Adipose tissue (tissue), 3 donors: ENCODE results near the gene TRIP10. TPM values are rescaled to one million over a fixed set of nuclear protein-coding genes. Genes with fewer than 3 reads are reported as not detected.
A peak's percentile ranks its signal among the peaks of the same experiment; 100 is the strongest.
"Not testable (repeated sequence)": the region's sequence is repeated elsewhere in the genome, so short reads cannot be mapped to it uniquely, and the experiment has no call there.

Experiments used
- H3K27ac ChIP-seq: one replicate; pipeline ENCODE4 v1.5.1; 2013; ENCODE audit warnings: low read depth, low read length
- WGBS, 3 donors: extraction: QIAGEN DNeasy Blood & Tissue Kit; methylation state at CpG; one replicate each; pipeline ENCODE4 v1.1.7; 2013; 5-methylcytosine and 5-hydroxymethylcytosine counted together
- polyA plus RNA-seq, 3 donors: library from polyadenylated mRNA; stranded (reverse); fragments of 200-250 nt; gene quantifications; one replicate each; pipeline ENCODE4 v1.2.3, GENCODE V29; 2013
- donor health status: healthy with polysubstance abuse.
- donor health status: Bipolar disorder and iron deficiency.
- donor health status: healthy.

Gene TRIP10, protein sequence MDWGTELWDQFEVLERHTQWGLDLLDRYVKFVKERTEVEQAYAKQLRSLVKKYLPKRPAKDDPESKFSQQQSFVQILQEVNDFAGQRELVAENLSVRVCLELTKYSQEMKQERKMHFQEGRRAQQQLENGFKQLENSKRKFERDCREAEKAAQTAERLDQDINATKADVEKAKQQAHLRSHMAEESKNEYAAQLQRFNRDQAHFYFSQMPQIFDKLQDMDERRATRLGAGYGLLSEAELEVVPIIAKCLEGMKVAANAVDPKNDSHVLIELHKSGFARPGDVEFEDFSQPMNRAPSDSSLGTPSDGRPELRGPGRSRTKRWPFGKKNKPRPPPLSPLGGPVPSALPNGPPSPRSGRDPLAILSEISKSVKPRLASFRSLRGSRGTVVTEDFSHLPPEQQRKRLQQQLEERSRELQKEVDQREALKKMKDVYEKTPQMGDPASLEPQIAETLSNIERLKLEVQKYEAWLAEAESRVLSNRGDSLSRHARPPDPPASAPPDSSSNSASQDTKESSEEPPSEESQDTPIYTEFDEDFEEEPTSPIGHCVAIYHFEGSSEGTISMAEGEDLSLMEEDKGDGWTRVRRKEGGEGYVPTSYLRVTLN
- 100 to 1,000 TPM in 2 of 3 donors, 10 to 100 TPM in 1; 28.6 to 149 (median 112) TPM for polyA plus RNA-seq

DNA sequence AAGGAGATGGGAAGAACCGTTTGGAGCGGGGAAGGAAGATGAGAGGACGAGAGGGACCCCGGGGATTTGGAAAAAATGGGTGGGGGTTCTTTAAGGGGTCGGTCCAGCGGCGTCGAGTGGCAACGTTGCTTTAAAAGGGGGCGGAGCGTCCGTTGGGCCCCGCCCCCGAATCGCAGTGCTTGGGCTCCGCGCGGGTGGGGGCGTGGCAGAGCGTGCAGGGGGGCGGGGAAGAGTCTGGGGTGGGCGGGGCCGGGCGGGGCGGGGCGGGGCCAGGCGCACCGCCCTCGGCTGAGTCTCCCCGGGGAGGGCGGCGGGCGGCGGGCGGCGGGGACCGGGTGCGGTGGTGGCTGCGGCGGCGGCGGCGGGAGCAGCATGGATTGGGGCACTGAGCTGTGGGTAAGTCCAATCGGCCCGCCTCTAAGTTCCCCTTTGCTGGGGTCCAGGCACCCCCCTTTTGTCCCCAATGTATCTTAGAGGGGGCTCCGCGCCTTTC lies at the start of gene TRIP10:
Gene TRIP10 (plus strand): TSS at position 291 of the 493 bp plus-strand sequence. CDS start 82 bp downstream, at position 373.
- 0 to 1% (median 1%) methylated on average over 15 to 47 of the region's 47 CpGs for WGBS, 3 donors
- H3K27ac ChIP-seq: peak within 1 kb of the TSS; percentile 91

DNA sequence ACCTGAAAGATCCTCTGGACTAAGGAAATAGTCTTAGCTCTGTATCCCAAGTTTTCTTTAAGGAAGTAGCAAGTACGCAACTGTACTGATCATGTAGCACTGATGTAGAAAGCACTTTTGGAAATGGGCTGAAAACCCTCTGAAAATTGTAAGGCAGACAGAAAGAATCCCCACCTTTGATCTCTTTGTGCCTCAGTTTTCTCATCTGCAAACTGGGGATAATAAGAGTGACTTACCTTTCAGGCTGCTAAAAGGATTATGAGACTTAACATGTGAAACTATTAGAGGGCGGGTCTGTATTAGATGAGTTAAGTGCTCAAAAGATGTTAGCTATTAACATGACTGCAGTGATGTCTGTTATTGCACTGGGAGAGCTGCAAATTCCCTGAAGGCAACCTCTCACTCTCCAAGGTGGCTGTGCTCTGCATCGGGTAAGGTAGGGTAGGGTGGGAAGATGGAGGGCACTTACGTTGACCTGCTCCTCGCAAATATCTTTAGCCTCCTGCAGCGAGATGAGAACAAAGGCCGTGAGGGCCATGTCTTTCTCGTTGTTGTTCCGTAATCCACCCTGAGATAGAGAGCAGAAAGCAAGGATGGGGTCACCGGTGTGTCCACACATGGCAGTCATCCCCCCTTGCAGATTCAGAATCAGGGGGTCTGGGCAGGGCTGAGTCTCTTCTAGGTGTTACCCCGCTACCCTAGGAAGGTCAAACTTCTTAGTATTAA lies 49.2 kb upstream of the TRIP10 start:
- H3K27ac ChIP-seq: no peak overlapping the region
- WGBS, 3 donors: 82 to 88% (median 87%) methylated on average over 11 of the region's 11 CpGs

DNA sequence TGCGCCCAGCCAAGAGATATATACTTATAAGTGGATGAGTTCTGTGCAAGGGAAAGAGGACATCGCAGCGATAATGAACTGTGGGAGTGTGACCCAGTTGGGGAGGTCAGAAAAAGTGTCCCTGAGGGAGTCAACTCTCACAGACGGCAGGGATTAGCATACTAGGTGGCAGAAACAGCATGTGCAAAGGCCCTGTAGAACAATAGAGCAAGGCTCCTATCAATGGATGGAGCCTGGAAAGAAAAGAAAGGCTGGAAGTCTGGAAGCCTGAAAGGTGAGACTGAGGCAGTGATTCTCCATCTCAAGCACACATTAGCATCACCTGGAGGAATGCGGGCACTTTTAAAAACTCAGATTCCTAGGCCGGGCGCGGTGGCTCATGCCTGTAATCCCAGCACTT lies 48.1 kb upstream of the TRIP10 start:
- WGBS, 3 donors: 85 to 93% (median 90%) methylated on average over 8 of the region's 8 CpGs

DNA sequence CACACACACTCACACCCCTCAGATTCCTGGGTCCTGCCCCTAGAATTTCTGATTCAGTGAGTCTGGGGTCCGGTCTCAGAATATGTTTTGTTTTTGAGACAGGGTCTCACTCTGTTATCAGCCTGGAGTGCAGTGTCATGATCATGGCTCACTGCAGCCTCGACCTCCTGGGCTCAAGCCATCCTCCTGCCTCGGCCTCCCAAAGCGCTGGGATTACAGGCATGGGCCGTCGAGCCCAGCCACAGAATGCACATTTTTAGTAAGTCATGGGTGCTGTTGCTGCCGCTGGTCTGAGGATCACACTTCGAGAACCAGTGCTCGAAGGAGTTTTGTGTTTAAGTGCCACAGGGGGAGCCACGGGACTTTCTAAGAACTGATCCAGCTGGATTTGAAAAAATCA lies 47.5 kb upstream of the TRIP10 start:
- H3K27ac ChIP-seq: no peak overlapping the region
- WGBS, 3 donors: 83 to 87% (median 87%) methylated on average over 10 of the region's 10 CpGs

More for the DNA sequence above, 48.1 kb upstream of the TRIP10 start:
- no peak overlapping the region for H3K27ac ChIP-seq

DNA sequence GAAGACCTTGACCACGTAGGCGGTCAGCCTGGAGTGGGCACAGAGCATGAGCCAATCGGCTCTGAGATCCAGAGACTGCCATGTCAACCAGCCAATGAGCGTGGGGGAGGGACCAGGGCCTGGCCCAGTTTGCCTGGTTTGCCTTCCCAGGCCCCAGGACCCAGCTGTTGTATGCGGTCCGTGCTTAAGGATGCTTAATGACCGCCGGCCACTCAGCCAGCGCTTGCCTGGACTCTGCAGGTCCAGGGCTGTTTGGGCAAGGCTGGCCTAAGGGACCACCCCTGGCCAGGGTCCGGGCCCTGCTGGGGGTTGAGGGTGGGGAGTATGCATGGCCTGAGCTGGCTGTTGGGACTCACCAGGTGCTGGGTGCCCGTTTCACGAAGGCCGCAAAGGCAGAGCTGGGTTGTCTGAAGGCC lies 46.4 kb upstream of the TRIP10 start:
- WGBS, 3 donors: 88 to 92% (median 88%) methylated on average over 13 of the region's 13 CpGs
- no peak overlapping the region for H3K27ac ChIP-seq

DNA sequence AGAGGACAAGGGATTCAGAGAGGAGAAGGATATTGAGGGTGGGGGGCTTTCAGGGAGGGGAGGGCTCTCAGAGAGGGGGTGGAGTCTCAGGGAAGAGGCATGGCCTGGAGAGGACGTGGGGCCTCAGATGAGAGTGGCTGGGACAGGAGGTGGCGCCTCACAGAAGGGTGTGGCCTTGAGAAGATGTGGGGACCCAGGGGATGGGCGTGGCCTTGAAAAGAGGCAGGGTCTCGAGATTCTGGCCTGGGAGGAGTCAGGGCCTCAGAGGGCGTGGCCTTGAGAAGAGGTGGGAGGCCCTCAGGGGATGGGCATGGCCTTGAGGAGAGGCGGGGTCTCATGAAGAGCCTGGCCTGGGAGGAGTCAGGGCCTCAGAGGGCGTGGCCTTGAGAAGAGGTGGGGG lies 45.8 kb upstream of the TRIP10 start:
- H3K27ac ChIP-seq: no peak overlapping the region
- WGBS, 3 donors: 71 to 80% (median 76%) methylated on average over 5 to 7 of the region's 7 CpGs

DNA sequence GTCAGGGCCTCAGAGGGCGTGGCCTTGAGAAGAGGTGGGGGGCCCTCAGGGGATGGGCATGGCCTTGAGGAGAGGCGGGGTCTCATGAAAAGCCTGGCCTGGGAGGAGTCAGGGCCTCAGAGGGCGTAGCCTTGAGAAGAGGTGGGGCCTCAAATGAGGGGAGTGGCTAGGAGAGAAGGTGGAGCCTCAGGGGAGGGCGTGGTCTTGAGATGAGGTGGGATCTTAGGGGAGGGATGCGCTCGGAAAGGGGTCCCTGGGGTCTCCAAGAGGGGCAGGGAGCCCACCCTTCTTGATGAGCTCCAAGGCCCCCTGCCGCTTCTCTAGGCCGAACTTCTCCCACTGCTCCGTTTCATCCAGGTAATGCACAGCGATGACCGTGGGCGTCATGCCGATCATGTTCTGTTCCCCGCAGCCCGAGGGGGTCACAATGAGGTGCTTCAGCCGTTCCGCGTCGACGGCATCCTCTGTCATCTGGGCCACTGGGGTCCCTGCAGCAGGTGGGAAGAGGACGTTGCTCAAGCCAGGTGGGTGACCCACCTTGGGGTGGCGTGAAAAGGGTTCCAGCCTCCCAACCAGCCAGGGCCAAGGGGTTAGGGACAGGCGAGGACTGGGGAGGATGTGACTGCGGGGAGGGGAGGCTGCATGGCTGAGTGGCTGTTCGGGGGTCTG lies 45.2 kb upstream of the TRIP10 start:
- 95 to 96% (median 95%) methylated on average over 22 to 24 of the region's 25 CpGs for WGBS, 3 donors
- no peak overlapping the region for H3K27ac ChIP-seq

DNA sequence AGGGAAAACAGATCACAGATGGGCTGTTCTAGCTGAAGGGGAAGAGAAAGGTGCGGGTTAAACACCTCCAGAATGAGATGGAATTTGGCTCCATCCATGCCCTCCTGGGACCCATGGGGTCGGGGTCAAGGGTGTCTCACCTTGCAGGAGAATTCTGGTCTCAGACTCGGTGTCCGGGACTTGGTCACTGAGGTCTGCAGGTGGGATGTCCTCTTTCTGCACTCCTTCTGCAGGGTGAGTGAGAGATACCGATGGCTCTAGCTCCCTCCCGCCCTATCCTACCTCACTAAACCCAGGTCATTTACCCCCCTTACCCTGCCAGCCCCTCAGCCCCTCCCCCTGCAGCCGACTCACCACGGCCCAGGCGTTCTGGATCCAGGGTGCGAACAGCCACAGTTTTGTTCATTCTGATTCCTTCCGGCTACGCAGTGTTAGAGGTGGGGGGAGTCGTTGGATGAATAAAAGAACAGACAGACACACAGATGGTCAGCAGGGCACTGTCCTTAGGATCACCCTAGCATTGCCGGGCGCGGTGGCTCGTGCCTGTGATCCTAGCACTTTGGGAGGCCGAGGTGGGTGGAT lies 43.1 kb upstream of the TRIP10 start:
- WGBS, 3 donors: 76 to 79% (median 77%) methylated on average over 17 to 18 of the region's 18 CpGs
- H3K27ac ChIP-seq: no peak overlapping the region

DNA sequence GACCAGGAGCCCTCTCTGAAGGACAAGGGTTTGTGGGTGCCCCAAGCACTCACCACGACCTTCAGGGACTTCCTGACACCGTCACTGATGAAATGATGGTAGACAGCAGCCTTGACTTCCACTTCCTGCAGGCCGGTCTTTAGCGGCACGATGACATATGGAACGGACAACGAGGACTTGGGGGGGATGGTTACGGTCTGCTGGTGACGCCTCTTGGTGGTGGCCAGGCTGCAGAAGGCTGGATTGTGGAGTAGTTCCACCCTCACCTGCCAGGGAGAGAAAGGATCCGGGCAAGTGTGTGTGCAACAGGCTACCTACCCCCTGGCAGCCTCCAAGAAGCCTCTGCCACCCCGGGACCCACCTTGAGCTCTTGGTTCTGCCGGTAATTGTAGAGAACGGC lies 42.2 kb upstream of the TRIP10 start:
- WGBS, 3 donors: 55 to 82% (median 57%) methylated on average over 13 of the region's 13 CpGs
- H3K27ac ChIP-seq: no peak overlapping the region

DNA sequence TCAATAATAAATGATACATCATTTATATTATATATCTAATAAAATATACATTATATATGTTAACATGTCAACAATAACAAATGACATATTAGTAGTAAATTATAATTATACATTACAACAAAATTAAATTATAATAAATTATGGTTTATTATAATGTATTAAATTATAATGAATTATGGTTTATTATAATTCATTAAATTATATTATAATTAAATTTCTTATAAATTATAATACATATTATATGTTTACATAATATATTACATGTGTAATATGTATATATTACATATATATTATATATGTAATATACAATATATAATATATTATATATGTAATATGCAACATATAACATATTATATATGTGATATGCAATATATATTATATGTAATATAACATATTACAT lies 39.5 kb upstream of the TRIP10 start:
- H3K27ac ChIP-seq: no peak overlapping the region

DNA sequence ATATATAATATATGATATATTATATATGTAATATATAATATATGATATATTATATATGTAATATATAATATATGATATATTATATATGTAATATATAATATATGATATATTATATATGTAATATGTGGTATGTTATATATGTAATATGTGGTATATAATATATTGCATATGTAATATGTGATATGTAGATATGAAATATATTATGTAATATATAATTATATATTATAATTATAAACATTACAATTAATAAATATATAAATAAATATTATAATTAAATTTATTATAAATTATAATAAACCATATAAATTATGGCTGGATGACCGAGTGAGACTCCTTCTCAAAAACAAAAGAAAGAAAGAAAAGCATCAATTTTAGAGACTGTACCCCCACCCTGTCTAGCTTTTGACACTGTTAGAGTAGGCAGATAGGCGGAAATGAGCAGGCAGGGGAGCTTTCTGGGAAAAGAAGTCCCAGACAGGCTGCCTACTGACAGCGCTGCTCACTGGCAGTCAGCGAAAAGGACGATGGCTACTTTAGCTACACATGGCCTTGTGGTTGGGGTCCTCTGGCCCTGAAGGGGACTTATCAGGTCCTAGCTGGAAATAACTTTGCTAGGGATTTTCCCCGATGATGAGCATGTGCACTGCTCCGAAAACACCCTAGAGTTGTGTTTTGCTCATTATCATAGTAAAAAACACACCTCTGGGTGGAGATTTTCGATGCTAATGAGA lies 38.7 kb upstream of the TRIP10 start:
- 83 to 91% (median 87%) methylated on average over 8 of the region's 8 CpGs for WGBS, 3 donors
- H3K27ac ChIP-seq: no peak overlapping the region

DNA sequence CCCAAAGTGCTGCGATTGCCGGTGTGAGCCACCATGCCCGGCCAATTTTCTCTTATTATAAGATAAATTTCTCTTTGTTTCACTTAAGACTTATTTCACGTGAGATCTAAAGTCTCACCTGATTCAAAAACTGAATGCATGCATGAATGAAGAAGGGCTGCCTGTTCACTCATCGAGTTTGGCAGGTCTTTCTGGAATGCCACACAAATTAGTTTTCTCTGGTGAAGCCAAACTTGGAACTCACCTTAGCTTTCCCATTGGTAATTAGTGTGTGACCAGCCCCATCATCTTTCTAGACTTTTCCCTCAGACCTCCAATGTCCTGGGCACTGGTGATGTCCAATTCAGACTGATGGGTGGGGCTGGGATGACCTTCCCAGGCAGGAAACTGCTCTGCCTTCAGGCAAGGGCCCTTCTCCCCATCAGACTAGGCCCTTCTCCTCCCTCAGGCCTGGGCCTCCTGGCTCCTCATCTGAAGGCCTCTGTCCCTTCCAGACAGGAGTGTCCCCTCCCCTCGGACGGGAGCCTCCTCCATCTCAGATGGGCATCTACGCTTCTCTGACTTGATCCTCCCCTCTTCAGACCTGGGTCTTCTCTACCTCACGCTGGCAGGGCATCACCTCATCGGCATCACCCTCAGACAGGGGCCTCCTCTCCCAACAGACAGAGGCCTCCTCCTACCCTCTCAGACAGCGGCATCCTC lies 33.4 kb upstream of the TRIP10 start:
- 81 to 86% (median 82%) methylated on average over 11 of the region's 11 CpGs for WGBS, 3 donors
- no peak overlapping the region for H3K27ac ChIP-seq

DNA sequence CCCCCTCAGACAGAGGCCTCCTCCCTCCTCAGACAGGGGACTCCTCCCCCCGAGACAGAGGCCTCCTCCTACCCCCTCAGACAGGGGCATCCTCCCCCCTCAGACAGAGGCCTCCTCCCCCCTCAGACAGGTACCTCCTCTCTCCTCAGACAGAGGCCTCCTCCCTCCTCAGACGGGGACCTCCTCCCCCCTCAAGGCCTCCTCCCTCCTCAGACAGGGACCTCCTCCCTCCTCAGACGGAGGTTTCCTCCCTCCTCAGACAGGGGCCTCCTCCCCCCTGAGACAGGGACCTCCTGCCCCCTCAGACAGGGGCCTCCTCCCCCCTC lies 32.9 kb upstream of the TRIP10 start:
- H3K27ac ChIP-seq: no peak overlapping the region
- WGBS, 3 donors: 49 to 83% (median 69%) methylated on average over 2 to 3 of the region's 3 CpGs

DNA sequence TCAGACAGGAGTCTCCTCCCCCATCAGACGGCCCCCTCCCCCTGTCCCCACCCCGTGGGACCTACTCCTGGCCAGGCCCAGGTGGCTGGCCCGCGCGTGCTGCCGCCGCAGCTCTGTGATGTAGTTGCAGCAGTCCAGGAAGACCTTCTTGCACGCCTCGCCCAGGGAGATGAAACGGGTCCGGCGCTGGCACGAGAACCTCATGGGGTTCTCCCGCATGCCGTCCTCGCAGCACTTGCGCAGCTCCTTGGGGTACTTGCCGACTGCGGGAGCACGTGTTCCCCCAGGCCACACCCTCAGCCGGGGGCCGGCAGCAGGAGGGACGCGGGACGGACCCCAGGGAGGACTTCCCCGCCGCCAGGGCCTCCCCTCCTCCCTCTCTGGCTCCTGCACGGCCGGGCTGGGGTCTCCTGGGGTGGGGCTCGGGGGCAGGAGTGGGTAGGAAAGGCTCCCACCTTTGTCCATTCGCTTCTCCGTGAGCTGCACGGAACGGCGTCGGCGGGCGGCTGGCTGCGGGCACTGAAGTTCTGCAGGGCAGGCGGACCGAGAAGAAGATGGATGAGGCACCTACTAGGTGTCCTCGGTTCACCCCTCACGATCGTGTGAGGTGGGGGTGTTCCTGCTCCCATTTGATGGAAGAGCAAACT lies 32.3 kb upstream of the TRIP10 start:
- no peak overlapping the region for H3K27ac ChIP-seq
- 83 to 89% (median 85%) methylated on average over 39 to 44 of the region's 44 CpGs for WGBS, 3 donors

DNA sequence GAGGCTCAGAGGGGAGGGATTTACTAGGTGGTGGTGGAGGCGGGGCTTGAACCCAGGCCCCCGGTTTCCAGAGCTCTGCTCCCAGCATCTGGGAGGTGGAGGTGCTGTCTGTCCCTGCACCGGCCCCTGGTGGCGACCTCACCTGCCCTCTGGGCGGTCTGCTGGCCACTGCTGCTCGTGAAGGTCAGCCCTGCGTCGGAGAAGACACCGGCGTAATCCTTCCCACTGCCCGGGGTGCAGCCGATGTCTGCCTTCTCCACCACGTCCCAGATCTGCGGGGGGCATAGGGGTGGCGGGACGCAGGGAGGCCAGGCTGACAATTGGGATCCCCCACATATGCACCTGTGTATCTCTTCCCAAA lies 31.8 kb upstream of the TRIP10 start:
- 74 to 79% (median 78%) methylated on average over 16 of the region's 16 CpGs for WGBS, 3 donors

DNA sequence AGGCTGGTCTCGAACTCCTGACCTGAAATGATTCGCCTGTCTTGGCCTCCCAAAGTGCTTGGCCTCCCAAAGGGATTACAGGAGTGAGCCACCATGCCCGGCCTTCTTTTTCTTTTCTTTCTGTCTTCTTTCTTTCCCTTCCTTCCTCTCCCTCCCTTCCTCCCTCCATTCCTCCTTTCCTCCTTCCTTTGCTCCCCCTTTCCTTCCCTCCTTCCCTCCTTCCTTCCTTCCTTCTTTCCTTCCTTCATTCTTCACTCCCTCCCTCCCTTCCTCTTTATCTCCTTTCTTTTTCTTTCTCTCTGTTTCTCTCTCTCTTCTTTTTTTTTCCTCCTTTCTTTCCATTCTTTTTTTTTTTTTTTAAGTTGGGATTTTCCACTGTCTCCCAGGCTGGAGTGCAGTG lies 31.1 kb upstream of the TRIP10 start:
- H3K27ac ChIP-seq: no peak overlapping the region
- 74 to 89% (median 78%) methylated on average over 3 of the region's 3 CpGs for WGBS, 3 donors

More for the DNA sequence above, 31.8 kb upstream of the TRIP10 start:
- no peak overlapping the region for H3K27ac ChIP-seq

DNA sequence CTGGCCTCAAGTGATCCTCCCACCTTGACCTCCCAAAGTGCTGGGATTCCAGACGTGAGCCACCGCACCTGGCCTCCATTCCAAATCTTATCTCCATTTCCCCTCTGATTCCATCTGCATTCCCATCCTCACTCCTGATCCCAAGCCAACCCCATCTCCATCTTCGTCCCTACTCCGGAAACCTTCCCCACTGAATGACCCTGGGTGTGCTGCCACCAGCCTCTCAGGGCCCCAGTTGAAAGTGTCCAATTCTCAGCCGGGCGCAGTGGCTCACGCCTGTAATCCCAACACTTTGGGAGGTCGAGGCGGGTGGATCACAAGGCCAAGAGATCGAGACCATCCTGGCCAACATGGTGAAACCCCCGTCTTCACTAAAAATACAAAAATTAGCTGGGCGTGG lies 30.6 kb upstream of the TRIP10 start:
- 85 to 88% (median 87%) methylated on average over 12 of the region's 12 CpGs for WGBS, 3 donors
- not testable (repeated sequence) for H3K27ac ChIP-seq
